Stimulated activated CD8-positive, alpha-beta memory T cell treated with anti-CD3 and anti-CD28 coated beads, Interleukin-4, amount 100 ng/mL, for 4 hours (primary cell): ENCODE measurements around the gene PI16.

Experiments used
- DNase-seq, 2 donors: peaks; one replicate each; pipeline ENCODE4 v3.0.0-alpha.2; 2020; ENCODE audit warnings: low read depth in 2 of 2, low spot score in 1 of 2

The PI16 gene

DNA sequence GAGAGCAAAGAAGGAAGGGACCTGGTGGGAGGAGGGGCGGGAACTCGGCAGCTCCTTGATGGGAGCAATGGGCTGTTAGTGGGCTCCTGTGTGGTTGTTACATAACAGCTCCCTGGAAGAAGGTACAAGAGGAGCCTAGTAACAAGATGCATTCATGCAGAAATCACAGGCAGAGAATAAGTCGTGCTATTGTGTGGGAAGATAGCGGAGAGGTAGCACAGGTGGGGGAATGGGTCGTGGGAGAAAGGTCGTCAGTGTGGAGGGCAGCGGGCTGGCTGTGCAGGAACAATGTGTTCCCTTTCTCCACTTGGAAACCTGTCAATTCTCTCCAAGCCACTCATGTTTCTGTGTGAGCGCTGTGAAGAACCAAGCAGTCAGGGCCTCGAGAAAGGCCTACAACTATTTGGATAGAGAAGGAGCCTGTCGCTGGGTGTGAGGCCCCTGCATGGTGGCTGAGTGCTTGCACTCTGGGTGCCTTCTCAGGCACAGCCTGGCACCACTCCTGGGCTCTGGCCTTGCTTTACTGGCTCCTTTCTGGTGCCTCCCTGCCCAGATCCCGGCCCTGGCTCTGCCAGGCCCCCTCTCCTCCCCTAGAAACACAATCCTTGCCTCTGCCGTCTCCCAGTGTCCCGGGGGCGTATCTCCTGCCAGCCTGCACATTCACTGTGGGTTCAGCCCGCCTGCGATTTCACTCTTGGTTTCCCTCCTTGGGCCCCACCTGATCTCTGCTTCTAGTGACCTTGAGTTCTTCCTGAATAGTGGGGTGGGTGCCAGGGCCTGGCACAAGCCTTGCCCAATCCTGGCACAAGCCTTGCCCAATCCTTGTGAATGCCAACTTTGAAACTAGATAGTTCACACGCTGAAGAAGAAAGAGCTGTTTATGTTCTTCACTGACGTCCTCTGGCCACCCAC lies 43.5 kb downstream of the PI16 start:
- no peak for DNase-seq

GRCh38 chr6:36998723-36999038 lies 44.1 kb downstream of the PI16 start:
- DNase-seq: no peak

- no peak for DNase-seq
These were observed 44.7 kb downstream of the PI16 start for GRCh38 chr6:36999061-36999750.

- no peak for DNase-seq
These were observed 45.2 kb downstream of the PI16 start for GRCh38 chr6:36999751-37000125.

DNA sequence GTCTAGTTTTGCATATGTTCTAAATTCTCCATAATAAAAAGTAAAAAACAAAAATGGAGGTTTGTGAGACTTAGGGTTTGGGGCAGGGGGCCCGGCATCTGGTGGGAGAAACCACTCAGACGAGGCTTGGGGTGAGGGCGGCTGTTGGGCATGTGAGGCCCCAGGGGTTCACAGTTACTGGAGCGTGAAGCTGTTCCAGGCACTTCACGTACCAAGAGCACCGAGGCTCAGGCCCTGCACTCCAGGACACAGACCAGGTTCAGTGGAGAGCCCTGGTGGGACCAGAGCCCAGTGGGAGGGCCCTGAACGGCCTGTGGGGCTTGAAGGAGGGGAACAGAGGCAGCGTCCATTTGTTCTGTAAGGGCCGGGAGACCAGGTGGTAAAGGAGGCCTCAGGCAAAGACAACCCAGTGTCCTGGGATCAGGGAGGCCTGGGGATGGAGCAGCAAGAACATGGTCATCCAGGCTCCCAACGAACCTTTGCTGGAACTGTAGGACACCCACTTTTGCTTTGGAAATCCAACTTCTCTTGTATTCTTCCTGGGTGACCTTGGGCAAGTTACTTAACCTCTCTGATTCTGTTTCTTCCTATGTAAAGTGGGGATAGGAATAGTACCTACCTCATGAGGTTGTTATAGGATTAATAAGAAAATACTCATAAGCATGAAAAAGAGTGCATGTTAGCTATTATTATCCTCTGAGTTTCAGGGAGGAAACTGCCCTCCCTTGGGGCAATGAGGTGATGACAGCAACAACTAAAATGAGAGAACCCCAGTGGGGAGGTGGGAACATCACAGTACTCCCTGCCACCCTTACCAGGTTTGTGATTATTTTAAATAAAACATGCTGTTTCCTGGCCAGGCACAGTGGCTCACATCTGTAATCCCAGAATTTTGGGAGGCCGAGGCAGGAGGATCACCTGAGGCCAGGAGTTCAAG lies 49.8 kb downstream of the PI16 start:
- DNase-seq: no peak

DNA sequence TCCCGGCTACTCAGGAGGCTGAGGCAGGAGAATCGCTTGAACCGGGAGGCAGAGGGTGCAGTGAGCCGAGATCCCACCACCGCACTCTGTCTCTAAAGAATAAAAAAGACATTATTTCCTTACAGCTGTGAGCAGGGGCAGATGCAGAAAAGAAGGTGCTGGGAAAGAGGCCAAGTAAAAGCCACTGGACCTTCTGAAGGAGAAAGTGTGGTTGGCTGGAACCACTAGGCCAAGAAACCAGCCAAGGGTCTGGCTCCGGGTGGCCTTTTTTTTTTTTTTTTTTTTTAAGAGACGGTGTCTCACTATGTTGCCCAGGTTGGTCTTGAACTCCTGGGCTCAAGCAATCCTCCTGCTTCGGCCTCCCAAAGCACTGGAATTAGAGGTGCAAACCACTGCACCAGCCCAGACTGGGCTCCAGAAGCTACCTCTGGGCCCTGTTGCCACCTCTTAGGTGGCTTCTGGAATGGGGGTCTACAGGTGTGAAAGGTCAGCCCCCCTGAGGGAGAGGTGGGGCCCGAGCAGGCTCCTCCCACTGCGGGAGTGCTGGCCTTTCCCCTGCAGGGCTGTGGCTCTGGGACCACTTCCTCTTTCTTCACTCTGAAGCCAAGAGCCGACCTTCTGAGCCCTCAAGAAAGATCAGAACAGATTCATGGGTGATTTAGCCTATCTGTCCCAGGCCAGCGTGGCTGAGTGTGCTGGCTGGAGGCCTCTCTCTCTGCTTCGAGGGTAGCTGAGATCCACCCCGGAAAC lies 50.7 kb downstream of the PI16 start, which contains the start of gene FGD2:
Gene FGD2 (plus strand): TSS at position 595 of the 750 bp plus-strand sequence. CDS start 163 bp downstream, outside the sequence.
- no peak for DNase-seq

DNA sequence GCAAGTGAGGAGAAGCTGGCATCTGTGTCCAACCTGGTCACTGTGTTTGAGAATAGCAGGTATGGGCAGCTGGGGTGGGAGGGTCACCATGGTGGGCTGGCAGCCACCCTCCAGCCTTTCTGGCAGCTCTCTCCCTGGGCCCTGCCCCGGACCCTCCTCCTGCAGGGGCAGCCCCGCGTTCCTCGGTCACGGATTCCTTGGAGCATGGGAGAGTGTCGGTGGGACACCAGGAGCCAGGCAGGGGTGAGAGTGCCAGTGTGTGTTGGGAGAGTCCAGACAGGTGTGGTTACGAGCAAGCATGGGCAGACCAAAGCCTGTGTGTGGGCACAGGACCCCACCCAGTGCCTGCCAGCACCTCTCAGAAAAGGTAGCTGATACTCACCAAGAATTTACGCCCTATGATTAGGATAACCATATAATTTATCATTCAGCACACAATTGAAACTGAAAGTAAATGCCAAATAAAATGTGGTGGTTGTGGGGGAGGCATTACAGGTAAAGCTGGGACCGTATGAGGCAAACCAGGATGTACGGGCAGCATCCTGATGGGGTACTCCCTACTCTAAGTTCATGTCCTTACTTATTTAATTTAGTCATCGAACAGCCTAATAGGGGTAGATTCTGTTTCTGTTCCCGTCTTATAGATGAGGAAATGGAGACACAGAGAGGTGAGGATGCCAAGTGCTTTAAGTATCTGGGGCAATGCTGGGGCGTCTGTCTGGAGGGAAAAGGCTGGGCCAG lies 51.5 kb downstream of the PI16 start:
- DNase-seq: no peak

- no peak for DNase-seq
These were observed 52.3 kb downstream of the PI16 start for GRCh38 chr6:37006793-37007339.

- no peak for DNase-seq
These were observed 53.0 kb downstream of the PI16 start for GRCh38 chr6:37007340-37008043.

DNA sequence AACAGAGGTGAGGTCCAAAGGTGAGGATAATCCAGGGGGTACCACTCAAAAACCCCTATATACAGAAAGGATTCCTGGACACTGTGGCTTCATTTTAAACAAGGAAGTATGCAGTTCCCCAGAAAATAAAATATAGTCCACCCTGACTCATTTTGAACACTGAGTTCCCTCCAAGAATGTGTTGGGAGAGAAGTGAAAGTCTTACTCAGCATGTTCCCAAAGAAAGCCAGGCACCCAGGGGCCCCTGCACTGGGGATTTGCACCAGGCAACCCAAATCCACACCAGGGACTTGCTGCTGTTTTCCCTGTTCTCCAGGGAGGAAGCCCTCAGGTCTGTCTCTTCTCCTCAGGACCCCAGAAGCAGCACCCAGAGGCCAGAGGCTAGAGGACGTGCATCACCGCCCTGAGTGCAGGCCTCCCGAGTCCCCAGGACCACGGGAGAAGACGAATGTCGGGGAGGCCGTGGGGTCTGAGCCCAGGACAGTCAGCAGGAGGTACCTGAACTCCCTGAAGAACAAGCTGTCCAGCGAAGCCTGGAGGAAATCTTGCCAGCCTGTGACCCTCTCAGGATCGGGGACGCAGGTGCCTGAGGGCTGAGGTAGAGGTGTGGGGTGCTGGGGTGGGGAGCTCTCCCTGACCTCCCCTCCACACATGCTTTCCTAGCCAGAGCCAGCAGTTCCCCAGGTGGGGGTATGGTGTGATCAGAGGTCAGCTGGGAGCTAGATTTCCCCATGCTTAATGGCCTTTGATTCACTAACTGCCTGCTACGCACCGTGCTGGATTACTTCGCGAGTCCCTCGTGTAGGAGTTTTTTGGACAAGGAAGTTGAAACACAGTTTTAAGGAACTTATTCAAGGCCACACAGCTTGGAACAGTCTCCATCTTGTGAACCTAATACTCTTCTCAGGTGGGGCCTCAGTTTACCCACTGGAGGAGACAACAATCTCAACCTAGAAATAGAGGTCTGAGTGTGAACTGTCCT lies 54.2 kb downstream of the PI16 start:
- DNase-seq: no peak

DNA sequence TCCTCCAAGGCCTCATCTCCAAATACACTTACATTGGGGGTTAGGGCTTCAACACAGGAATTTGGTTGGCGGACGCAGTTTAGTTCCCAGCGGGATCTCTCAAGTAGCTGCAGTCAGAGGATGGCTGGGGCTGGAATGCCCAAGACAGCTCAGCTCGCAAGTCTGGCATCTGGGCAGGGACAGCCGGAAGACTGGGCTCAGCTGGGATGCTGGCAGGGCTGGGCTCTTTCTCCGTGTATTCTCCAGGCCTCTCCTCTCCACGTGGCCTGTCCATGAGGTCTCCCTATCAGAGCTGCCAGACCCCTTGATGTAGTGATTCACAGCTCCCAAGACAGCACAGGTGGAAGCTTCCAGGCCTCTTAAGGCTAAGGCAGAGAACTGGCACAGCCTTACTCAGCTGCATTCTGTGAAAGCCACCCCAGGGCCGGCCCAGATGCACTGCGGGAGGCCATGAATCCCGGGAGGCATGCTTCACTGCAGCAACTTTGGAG lies 55.9 kb downstream of the PI16 start:
- DNase-seq: no peak

DNA sequence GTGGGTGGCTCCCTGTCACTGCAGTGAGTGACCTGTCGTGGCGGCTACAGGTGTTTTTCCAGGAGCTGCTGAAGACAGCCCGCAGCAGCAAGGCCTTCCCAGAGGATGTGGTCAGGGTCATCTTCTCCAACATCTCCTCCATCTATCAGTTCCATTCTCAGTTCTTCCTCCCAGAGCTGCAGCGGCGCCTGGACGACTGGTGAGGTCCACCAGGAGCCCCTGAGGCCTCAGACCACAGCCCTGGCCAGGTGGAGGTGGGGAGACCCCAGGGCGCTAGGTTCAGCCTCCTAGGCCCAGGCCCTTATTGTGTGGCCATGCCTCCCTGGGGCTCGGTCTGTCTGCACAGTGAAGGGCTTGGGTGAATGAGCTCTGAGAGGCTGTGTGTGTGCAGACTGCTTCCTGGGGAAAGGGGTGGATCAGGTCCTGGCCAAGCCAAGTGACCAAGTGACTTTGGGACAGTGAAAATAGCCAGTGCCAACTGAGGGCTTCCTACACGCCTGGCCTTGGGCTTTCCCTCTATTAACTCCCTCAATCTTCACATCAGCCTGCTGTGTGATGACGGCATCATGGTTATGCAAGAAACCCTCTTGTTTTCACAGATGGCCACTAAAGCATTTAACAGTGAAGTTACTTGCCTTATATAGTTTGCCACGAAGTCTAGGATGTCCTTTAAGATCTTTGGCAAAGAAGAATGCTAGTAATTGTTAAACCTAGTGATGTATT lies 57.3 kb downstream of the PI16 start:
- DNase-seq: no peak

- no peak for DNase-seq
These were observed 59.3 kb downstream of the PI16 start for GRCh38 chr6:37013516-37014491.
